ENCODE data around the gene CACTIN.
"Not testable (repeated sequence)": the region's sequence is repeated elsewhere in the genome, so short reads cannot be mapped to it uniquely, and the experiment has no call there.

Gene CACTIN

GRCh38 chr19:3632739-3633558, 6.4 kb upstream of the CACTIN start:
- TF ChIP-seq ZNF274 (IDR thresholded peaks at IDR 0.05; ENCODE audit: low read depth, low read length), result no peak
- H3K4me3 ChIP-seq (ENCODE audit: low read length), result no peak overlapping the region

GRCh38 chr19:3632098-3632497, 5.5 kb upstream of the CACTIN start:
- no peak for TF ChIP-seq ZNF274 (IDR thresholded peaks at IDR 0.05; ENCODE audit: low read depth, low read length)
- H3K4me3 ChIP-seq (ENCODE audit: low read length), result no peak overlapping the region

GRCh38 chr19:3631053-3631861, 4.7 kb upstream of the CACTIN start:
- H3K4me3 ChIP-seq (ENCODE audit: low read length), result no peak overlapping the region
- no peak for TF ChIP-seq ZNF274 (IDR thresholded peaks at IDR 0.05; ENCODE audit: low read depth, low read length)

- H3K4me3 ChIP-seq (ENCODE audit: low read length), result not testable (repeated sequence)
Measured at GRCh38 chr19:3628766-3629165, 2.2 kb upstream of the CACTIN start.

DNA sequence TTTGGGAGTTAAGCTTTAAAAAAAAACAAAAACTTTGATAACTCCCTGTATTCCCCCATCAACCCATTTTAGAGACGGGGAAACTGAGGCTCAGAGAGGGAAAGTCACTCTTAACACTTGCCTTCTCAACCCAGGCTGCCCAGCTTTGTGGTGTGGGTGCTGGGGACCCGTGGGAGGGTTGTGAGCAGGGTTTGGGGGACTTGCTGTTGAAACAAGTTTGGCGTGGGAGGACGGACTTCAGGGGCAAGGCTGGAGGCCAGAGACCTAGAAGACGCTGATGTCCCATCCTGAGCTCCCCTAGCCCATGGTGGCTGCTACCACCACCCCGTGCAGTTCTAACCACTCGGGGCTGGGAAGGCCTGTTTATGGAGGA, 747 bp upstream of the CACTIN start:
- no peak overlapping the region; the same call in 1 of the 2 replicates for H3K4me3 ChIP-seq (ENCODE audit: low read length)
- no peak for TF ChIP-seq ZNF274 (IDR thresholded peaks at IDR 0.05; ENCODE audit: low read depth, low read length)

DNA sequence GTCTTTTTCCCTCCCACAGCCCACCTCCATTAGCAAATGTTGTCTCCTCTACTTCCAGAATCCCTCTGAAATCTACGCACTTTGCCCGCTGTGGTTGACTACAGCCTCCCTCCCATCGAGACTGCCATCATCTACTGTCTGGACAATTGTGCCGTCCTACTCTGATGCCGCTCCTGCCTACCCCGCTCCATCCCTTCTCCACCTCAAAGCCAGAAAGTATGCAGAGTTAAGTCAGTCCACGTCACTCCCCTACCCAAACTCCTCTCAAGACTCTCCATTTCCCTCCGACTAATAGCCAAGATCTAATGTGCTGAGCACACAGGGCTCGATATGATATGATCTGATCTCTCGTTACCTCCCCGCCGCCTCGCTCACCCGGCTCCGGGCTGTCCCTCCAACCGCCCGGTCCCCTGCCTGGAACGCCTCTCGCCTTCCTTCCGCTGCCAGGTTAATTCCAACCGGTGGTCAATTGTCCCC, 556 bp downstream of the CACTIN start:
- TF ChIP-seq ZNF274 (IDR thresholded peaks at IDR 0.05; ENCODE audit: low read depth, low read length), result no peak
- H3K4me3 ChIP-seq (ENCODE audit: low read length), result peak overlapping the region; percentile 96

DNA sequence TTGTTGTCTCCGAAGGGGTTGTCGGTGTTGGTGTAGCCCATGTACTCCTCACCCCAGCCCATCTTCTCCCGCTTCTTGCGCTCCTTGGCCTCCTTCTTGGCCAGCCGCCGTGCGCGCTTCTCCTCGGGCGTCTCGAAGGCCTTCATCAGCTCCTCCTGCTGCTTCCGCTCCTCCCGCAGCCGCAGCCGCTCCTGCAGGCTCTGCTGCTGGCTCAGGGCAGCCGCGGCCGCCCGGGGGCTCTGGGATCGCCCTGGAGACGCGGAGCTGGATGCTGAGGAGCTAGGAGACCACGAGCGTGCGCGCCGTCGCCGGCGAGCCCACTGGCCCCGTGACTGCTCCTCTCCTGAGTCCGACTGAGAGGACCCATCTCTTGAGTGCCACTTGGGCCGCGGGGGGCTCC, 2.9 kb downstream of the CACTIN start:
- H3K4me3 ChIP-seq (ENCODE audit: low read length), result no peak overlapping the region
- no peak for TF ChIP-seq ZNF274 (IDR thresholded peaks at IDR 0.05; ENCODE audit: low read depth, low read length)

DNA sequence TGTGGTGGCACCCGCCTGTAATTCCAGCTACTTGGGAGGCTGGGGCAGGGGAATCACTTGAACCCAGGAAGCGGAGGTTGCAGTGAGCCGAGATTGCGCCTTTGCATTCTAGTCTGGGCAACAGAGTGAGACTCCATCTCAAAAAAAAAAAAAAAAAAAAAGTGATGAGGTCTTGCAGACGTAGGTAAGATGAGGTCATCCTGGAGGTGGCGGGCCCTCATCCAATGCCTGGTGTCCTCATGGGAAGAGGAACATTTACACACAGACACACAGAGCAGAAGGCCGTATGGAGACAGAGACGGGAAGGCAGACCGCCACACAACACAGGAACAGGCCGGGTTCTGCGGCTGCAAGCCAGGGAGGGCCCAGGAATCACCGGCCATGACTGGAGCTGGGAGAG, 4.4 kb downstream of the CACTIN start:
- H3K4me3 ChIP-seq (ENCODE audit: low read length), result no peak overlapping the region
- no peak for TF ChIP-seq ZNF274 (IDR thresholded peaks at IDR 0.05; ENCODE audit: low read depth, low read length)

DNA sequence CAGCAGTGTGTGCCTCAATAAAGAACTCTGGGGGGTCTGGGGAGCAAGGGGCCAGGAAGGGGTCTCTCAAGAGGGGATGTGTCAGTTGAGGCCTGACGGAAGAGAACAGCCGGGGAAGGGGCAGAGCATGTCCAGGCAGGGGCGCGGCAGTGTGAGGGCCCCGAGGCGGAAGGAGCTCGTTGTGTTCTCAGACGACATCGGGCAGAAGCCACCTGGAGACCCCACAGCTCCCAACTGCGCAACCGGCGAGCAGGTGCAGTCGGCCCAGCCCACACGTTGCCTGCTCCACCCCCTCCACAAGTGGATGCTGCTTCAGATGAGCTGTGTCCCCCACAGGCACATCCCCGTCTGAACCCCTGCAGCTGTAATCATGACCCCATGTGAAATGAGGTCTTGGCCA, 4.9 kb downstream of the CACTIN start:
- TF ChIP-seq ZNF274 (IDR thresholded peaks at IDR 0.05; ENCODE audit: low read depth, low read length), result no peak
- H3K4me3 ChIP-seq (ENCODE audit: low read length), result no peak overlapping the region

DNA sequence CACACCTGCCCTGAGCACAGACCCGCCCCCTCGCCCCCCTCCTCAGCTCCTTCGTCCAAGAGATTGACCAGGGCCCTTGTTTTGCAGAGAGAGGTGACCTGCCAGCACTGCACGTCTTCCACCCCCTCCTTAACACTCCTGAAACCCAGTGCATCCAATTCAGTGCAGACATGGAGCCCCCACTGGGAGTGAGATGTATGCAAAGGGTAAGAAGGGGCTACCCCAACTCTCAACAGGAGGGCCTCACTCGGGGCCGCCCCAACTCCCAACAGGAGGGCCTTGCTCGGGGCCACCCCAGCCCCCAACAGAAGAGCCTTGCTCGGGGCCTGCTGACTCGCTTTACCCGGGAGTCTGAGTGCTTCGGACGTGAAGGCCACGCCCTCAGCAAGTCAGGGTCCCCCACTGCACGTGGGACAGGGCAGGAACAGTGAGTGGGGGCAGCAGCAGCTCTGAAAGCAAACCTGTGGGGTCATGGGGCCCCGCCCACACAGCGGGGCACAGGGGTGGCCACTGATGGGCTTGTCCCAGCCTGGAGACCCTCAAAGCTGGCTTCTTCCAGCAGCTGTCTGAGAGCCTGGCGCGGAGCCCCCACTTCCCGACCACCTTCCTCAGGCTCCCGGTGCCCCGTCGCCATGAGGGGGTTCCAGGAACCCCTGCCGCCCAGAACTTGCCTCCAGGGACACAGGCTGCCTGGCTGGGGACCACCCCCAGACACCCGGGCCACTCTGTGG, 5.6 kb downstream of the CACTIN start:
- no peak overlapping the region for H3K4me3 ChIP-seq (ENCODE audit: low read length)
- TF ChIP-seq ZNF274 (IDR thresholded peaks at IDR 0.05; ENCODE audit: low read depth, low read length), result no peak

DNA sequence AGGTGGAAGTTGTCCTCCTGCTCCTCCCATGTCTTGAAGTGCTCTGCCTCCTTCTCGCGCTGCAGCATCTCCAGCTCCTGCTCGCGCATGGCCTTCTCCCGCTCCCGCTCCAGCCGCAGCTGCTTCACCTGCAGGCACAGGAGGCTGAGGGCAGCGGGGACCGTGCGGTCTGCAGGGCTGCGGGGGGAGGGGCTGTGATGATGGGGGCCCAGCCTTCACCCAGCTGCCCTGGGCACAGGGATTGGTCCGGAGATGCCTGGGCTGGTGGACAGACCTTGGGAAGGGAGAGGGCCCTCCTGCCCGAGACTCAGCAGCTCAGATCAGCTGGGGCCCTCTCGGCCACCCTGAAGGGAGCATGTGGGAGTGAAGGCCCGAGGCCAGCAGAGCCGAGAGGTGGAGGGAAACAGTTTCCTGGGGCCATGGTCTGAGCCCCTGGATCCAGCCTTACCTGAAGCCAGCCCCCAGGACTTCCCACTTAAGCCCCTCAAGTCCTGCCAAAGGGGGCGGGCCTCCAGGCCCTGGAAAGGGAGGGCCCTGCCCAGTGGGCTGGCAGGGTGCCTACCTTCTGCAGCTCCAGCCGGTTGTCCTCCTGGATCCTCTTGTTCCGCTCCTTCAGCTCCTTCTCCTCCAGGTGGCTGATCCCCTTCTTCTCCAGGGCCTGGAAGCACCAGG, 6.3 kb downstream of the CACTIN start:
- TF ChIP-seq ZNF274 (IDR thresholded peaks at IDR 0.05; ENCODE audit: low read depth, low read length), result no peak

GRCh38 chr19:3619631-3620012, 7.0 kb downstream of the CACTIN start:
- no peak for TF ChIP-seq ZNF274 (IDR thresholded peaks at IDR 0.05; ENCODE audit: low read depth, low read length)
- no peak overlapping the region for H3K4me3 ChIP-seq (ENCODE audit: low read length)

More for the DNA sequence above, 6.3 kb downstream of the CACTIN start:
- no peak overlapping the region for H3K4me3 ChIP-seq (ENCODE audit: low read length)

GRCh38 chr19:3618811-3619630, 7.6 kb downstream of the CACTIN start:
- TF ChIP-seq ZNF274 (IDR thresholded peaks at IDR 0.05; ENCODE audit: low read depth, low read length), result no peak
- H3K4me3 ChIP-seq (ENCODE audit: low read length), result no peak overlapping the region
